Liver (tissue), 9 donors: ENCODE data around the gene NELL1. TPM values are rescaled to one million over a fixed set of nuclear protein-coding genes. Genes with fewer than 3 reads are reported as not detected.
"Not testable (repeated sequence)": the region's sequence is repeated elsewhere in the genome, so short reads cannot be mapped to it uniquely, and the experiment has no call there.

Experiments used
- DNase-seq: peaks from one replicate; pipeline ENCODE4 v3.0.0-alpha.2; 2017; ENCODE audit warnings: low spot score
- H3K27ac ChIP-seq, 2 donors: one replicate each; pipeline ENCODE4 v1.7.0; 2013; ENCODE audit warnings: inconsistent platforms in 2 of 2, low read length in 2 of 2, control low read depth in 1 of 2, low read depth in 1 of 2, mild to moderate bottlenecking in 1 of 2
- H3K27me3 ChIP-seq, 4 donors: one replicate each; pipeline versions ENCODE4 v1.6.1 to v1.7.0; 2013; ENCODE audit warnings: low read length in 3 of 4, inconsistent platforms in 1 of 4, mild to moderate bottlenecking in 1 of 4, moderate library complexity in 1 of 4; ENCODE audit not compliant: control insufficient read depth in 4 of 4, insufficient read depth in 4 of 4
- H3K36me3 ChIP-seq, 4 donors: one replicate each; pipeline versions ENCODE4 v1.6.1 to v1.7.0; 2013; ENCODE audit warnings: low read length in 3 of 4, mild to moderate bottlenecking in 3 of 4, low read depth in 1 of 4, moderate library complexity in 1 of 4; ENCODE audit not compliant: control insufficient read depth in 4 of 4, insufficient read depth in 3 of 4
- H3K4me1 ChIP-seq, 4 donors: one replicate each; pipeline versions ENCODE4 v1.6.1 to v1.7.0; 2013; ENCODE audit warnings: low read length in 3 of 4, mild to moderate bottlenecking in 3 of 4, moderate library complexity in 1 of 4; ENCODE audit not compliant: control insufficient read depth in 4 of 4, insufficient read depth in 4 of 4
- H3K4me3 ChIP-seq, 3 donors: one replicate each; pipeline versions ENCODE4 v1.6.1 to v1.7.0; 2013; ENCODE audit warnings: low read length in 3 of 3, control low read depth in 1 of 3, low read depth in 1 of 3, mild to moderate bottlenecking in 1 of 3
- H3K9ac ChIP-seq, 2 donors: one replicate each; pipeline ENCODE4 v1.7.0; 2013; ENCODE audit warnings: low read length in 2 of 2, mild to moderate bottlenecking in 2 of 2, moderate library complexity in 2 of 2, control low read depth in 1 of 2, low read depth in 1 of 2
- H3K9me3 ChIP-seq, 4 donors: one replicate each; pipeline versions ENCODE4 v1.6.1 to v1.7.0; 2013; ENCODE audit warnings: low read length in 3 of 4; ENCODE audit not compliant: control insufficient read depth in 4 of 4
- EGR1 ChIP-seq, 2 donors: IDR thresholded peaks; 2 replicates each; pipeline ENCODE4 v1.6.1; 2016 to 2018; ENCODE audit warnings: antibody characterized with exemption in 2 of 2, low read depth in 2 of 2
- FOXA1 ChIP-seq: IDR thresholded peaks from 2 replicates; pipeline ENCODE4 v1.6.1; 2016; ENCODE audit warnings: antibody characterized with exemption
- FOXA2 ChIP-seq: IDR thresholded peaks from 2 replicates; pipeline ENCODE4 v1.6.1; 2016; ENCODE audit warnings: antibody characterized with exemption
- GABPA ChIP-seq, 2 donors: IDR thresholded peaks in 1 of 2; conservative IDR thresholded peaks in 1 of 2; 2 replicates each; pipeline ENCODE4 v1.6.1; 2016; ENCODE audit warnings: antibody characterized with exemption in 2 of 2, mild to moderate bottlenecking in 1 of 2, moderate library complexity in 1 of 2
- HNF4A ChIP-seq, 2 donors: conservative IDR thresholded peaks; 2 replicates each; pipeline ENCODE4 v1.6.1; 2016; ENCODE audit warnings: antibody characterized with exemption in 2 of 2, mild to moderate bottlenecking in 2 of 2
- HNF4G ChIP-seq: IDR thresholded peaks from 2 replicates; pipeline ENCODE4 v1.6.1; 2016; ENCODE audit warnings: antibody characterized with exemption
- JUND ChIP-seq, 2 donors: IDR thresholded peaks; 2 replicates each; pipeline ENCODE4 v1.6.1; 2016; ENCODE audit warnings: antibody characterized with exemption in 2 of 2
- RAD21 ChIP-seq, 2 donors: IDR thresholded peaks; 2 replicates each; pipeline ENCODE4 v1.6.1; 2016; ENCODE audit warnings: antibody characterized with exemption in 2 of 2, mild to moderate bottlenecking in 2 of 2
- RXRA ChIP-seq, 2 donors: IDR thresholded peaks; 2 replicates each; pipeline ENCODE4 v1.6.1; 2017 to 2018; ENCODE audit warnings: antibody characterized with exemption in 2 of 2, mild to moderate bottlenecking in 1 of 2
- TAF1 ChIP-seq: conservative IDR thresholded peaks from 2 replicates; pipeline ENCODE4 v1.6.1; 2016; ENCODE audit warnings: antibody characterized with exemption, mild to moderate bottlenecking
- YY1 ChIP-seq: IDR thresholded peaks from 2 replicates; pipeline ENCODE4 v1.6.1; 2016; ENCODE audit warnings: antibody characterized with exemption, mild to moderate bottlenecking
- WGBS: extraction: QIAGEN DNeasy Blood & Tissue Kit; methylation state at CpG from one replicate; pipeline ENCODE4 v1.1.7; 2013; 5-methylcytosine and 5-hydroxymethylcytosine counted together
- polyA plus RNA-seq, 2 donors: library from polyadenylated mRNA; stranded (reverse) in 1 of 2; unstranded in 1 of 2; fragments of 200-250 nt in 1 of 2; fragments of >200 nt in 1 of 2; fragmentation: Nextera tagmentation in 1 of 2; extraction: Ambion mirVana in 1 of 2; gene quantifications; one replicate each; pipeline versions ENCODE4 v1.2.1 to v1.2.3, GENCODE V29; 2013 to 2015
- total RNA-seq, 2 donors: library from RNA; depleted of rRNA; stranded (reverse); fragments of >200 nt; gene quantifications; one replicate each; pipeline ENCODE4 v1.2.3, GENCODE V29; 2014
- TF ChIP-seq, protein P1 (sequence below): fragments of 150-350 bp; IDR thresholded peaks from 2 replicates; pipeline ENCODE4 v1.5.1; 2017; ENCODE audit warnings: improper control_type of control experiment, low read depth, low read length; ENCODE audit not compliant: missing input control
- TF ChIP-seq, protein P2 (sequence below): IDR thresholded peaks from 2 replicates; pipeline ENCODE4 v1.6.1; 2016; ENCODE audit warnings: antibody characterized with exemption
- TF ChIP-seq, protein P3 (sequence below): IDR thresholded peaks from 2 replicates; pipeline ENCODE4 v1.6.1; 2016; ENCODE audit warnings: antibody characterized with exemption, mild to moderate bottlenecking
- TF ChIP-seq, protein P4 (sequence below): IDR thresholded peaks from 2 replicates; pipeline ENCODE4 v1.6.1; 2016; ENCODE audit warnings: antibody characterized with exemption
- TF ChIP-seq, protein P5 (sequence below): IDR thresholded peaks from 2 replicates; pipeline ENCODE4 v1.6.1; 2016; ENCODE audit warnings: antibody characterized with exemption
- donor health status: healthy.
- donor health status: healthy.
- donor health status: healthy.
- donor health status: healthy.
- donor health status: healthy.

The NELL1 gene
- total and polyA plus RNA-seq, 4 donors = not detected

DNA sequence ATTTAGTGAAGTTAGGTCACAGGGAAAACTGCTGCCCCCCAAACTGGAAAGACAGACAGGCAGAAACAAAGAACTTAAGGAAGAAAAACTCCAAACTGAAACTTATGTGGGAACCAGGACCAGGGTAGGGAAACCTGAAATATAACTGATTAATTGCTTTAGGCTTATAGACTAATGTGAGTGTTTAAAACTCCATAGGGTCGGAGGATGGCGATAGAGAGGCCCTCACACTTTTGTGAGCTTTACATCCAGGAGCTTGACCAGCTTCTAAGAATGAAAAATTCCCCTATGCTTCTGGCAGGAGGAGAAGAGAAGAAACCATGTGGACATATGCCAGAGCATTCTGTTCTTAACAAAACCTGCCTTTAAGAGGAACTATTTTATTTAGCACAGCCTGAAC, 598.6 kb downstream of the NELL1 start:
- Histone ChIP-seq H3K4me1 (no peaks in the 10 kb centered on the region), H3K27me3 (peaks cover 0 to 3% (median 0%) of the 10 kb centered on the region in 4 donors), H3K36me3 (no peaks in the 10 kb centered on the region), H3K9ac (no peak overlapping the region), H3K27ac (no peak overlapping the region), H3K4me3 (no peak overlapping the region), H3K9me3 (no peaks in the 10 kb centered on the region)
- no peak for DNase-seq
- TF ChIP-seq RAD21 (IDR thresholded peaks at IDR 0.05) (no peak), FOXA2 (no peak), YY1 (no peak), FOXA1 (no peak), GABPA (IDR thresholded peaks at IDR 0.05 in 1 of 2, conservative IDR thresholded peaks at IDR 0.05 in 1 of 2) (no peak), TAF1 (no peak), JUND (IDR thresholded peaks at IDR 0.05) (no peak), HNF4A (conservative IDR thresholded peaks at IDR 0.05) (no peak), EGR1 (IDR thresholded peaks at IDR 0.05; ENCODE audit: low read depth in 2 of 2) (no peak), HNF4G (no peak), RXRA (IDR thresholded peaks at IDR 0.05) (no peak)
- TF ChIP-seq, protein P1, sequence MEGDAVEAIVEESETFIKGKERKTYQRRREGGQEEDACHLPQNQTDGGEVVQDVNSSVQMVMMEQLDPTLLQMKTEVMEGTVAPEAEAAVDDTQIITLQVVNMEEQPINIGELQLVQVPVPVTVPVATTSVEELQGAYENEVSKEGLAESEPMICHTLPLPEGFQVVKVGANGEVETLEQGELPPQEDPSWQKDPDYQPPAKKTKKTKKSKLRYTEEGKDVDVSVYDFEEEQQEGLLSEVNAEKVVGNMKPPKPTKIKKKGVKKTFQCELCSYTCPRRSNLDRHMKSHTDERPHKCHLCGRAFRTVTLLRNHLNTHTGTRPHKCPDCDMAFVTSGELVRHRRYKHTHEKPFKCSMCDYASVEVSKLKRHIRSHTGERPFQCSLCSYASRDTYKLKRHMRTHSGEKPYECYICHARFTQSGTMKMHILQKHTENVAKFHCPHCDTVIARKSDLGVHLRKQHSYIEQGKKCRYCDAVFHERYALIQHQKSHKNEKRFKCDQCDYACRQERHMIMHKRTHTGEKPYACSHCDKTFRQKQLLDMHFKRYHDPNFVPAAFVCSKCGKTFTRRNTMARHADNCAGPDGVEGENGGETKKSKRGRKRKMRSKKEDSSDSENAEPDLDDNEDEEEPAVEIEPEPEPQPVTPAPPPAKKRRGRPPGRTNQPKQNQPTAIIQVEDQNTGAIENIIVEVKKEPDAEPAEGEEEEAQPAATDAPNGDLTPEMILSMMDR = no peak
- TF ChIP-seq, protein P2, sequence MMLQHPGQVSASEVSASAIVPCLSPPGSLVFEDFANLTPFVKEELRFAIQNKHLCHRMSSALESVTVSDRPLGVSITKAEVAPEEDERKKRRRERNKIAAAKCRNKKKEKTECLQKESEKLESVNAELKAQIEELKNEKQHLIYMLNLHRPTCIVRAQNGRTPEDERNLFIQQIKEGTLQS = no peak
- TF ChIP-seq, protein P3, sequence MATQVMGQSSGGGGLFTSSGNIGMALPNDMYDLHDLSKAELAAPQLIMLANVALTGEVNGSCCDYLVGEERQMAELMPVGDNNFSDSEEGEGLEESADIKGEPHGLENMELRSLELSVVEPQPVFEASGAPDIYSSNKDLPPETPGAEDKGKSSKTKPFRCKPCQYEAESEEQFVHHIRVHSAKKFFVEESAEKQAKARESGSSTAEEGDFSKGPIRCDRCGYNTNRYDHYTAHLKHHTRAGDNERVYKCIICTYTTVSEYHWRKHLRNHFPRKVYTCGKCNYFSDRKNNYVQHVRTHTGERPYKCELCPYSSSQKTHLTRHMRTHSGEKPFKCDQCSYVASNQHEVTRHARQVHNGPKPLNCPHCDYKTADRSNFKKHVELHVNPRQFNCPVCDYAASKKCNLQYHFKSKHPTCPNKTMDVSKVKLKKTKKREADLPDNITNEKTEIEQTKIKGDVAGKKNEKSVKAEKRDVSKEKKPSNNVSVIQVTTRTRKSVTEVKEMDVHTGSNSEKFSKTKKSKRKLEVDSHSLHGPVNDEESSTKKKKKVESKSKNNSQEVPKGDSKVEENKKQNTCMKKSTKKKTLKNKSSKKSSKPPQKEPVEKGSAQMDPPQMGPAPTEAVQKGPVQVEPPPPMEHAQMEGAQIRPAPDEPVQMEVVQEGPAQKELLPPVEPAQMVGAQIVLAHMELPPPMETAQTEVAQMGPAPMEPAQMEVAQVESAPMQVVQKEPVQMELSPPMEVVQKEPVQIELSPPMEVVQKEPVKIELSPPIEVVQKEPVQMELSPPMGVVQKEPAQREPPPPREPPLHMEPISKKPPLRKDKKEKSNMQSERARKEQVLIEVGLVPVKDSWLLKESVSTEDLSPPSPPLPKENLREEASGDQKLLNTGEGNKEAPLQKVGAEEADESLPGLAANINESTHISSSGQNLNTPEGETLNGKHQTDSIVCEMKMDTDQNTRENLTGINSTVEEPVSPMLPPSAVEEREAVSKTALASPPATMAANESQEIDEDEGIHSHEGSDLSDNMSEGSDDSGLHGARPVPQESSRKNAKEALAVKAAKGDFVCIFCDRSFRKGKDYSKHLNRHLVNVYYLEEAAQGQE = no peak
- TF ChIP-seq, protein P4, sequence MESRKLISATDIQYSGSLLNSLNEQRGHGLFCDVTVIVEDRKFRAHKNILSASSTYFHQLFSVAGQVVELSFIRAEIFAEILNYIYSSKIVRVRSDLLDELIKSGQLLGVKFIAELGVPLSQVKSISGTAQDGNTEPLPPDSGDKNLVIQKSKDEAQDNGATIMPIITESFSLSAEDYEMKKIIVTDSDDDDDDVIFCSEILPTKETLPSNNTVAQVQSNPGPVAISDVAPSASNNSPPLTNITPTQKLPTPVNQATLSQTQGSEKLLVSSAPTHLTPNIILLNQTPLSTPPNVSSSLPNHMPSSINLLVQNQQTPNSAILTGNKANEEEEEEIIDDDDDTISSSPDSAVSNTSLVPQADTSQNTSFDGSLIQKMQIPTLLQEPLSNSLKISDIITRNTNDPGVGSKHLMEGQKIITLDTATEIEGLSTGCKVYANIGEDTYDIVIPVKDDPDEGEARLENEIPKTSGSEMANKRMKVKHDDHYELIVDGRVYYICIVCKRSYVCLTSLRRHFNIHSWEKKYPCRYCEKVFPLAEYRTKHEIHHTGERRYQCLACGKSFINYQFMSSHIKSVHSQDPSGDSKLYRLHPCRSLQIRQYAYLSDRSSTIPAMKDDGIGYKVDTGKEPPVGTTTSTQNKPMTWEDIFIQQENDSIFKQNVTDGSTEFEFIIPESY = no peak
- TF ChIP-seq, protein P5, sequence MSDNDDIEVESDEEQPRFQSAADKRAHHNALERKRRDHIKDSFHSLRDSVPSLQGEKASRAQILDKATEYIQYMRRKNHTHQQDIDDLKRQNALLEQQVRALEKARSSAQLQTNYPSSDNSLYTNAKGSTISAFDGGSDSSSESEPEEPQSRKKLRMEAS = no peak
- WGBS = 28% methylated on average over 2 of the region's 2 CpGs

DNA sequence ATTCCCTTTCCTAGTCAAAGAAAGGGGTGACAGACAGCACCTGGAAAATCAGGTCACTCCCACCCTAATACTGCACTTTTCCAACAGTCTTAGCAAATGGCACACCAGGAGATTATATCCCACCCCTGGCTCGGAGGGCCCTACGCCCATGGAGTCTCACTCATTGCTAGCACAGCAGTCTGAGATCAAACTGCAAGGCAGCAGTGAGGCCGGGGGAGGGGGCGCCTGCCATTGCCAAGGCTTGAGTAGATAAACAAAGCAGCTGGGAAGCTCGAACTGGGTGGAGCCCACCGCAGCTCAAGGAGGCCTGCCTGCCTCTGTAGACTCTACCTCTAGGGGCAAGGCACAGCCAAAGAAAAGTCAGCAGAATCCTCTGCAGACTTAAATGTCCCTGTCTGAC, 602.8 kb downstream of the NELL1 start:
- H3K27me3 ChIP-seq, DNase-seq, H3K4me1 ChIP-seq, H3K9ac ChIP-seq, H3K4me3 ChIP-seq, H3K27ac ChIP-seq, H3K9me3 ChIP-seq, H3K36me3 ChIP-seq: not testable (repeated sequence)
- 72% methylated on average over 6 of the region's 6 CpGs for WGBS
